HS-27A (cell line): ENCODE results near the gene NHS.

Source experiments
- DNase-seq: peaks from one replicate; pipeline ENCODE4 v3.0.0-alpha.2; 2012; ENCODE audit warnings: low read depth, missing footprints

The NHS gene

DNA sequence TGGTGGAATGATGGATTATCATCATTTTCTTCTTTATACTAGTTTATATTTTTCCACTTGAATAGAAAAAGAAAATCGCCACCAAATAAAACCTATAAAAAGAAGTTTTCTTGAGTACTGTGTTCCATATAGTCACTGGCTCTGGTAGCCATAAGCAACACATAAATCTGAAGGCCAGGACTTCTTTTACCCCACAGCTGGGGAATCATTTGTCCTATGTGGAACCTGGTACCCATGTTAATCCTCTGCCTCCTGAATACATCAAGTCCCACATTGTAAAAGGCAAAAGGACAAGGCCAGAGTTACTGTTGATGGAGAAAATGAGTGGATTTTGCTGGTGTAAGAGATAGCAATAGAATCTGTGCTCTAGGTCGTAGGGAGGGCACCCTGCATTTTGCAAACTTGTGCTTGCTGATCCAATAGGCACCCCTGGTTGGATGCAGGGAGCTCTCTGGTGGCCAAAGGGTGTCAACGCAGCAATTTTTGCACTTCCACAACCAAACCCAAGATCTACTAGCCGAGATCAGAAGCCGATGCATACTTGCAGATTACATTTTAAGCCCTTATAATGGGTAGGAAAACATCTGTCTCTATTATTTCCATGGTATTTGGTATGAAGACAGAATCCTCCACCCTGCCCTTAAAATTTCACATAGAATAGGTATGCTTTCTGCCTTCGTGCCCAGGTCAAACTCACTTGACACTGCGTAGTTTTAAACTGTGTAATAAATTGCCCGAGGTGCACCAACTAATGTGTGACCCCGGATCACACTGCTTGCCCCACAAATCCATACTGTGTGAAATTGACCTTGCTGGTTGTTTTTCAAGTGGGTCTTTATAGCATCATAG is 216.1 kb downstream of the NHS start:
- no peak for DNase-seq

GRCh38 chrX:17591741-17592110 is 216.7 kb downstream of the NHS start:
- no peak for DNase-seq

DNA sequence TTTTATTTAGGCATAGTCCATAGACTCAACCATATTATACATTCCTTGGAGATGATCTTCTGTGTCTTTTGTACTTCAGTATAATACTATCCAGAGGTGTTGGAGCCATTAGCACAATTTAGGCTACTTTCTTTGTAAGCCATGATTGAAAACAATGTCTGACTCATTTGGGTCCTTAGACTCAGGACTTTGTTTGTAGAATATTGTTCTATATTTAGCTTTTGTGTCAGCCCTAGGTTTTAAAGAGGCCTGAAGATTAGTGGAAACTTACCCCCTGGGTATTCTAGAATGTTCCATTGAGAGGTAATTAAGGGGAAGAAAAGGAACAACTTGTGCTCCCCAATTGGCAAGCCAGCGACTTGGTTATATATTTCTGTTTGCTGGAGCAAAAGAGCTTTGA is 217.1 kb downstream of the NHS start:
- DNase-seq = no peak

DNA sequence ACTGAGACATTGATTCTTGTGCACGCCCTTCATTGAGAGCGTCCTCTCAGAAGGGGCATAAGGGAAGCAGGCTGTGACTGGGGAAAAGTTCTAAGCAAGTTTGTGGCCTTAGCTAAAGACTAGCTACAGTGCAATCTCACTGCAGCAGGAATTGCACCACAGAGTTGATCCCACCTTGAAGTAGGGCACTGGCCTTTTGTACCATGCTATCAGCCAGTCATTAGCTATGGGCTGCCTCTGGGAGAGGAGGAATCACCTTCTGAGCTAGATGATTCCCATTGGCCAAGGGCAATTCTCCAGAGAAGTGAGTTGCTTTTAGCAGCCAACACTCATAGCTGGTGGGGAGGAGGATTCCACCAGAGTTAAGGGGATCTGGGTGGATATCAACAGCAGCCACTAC is 219.7 kb downstream of the NHS start:
- no peak for DNase-seq

DNA sequence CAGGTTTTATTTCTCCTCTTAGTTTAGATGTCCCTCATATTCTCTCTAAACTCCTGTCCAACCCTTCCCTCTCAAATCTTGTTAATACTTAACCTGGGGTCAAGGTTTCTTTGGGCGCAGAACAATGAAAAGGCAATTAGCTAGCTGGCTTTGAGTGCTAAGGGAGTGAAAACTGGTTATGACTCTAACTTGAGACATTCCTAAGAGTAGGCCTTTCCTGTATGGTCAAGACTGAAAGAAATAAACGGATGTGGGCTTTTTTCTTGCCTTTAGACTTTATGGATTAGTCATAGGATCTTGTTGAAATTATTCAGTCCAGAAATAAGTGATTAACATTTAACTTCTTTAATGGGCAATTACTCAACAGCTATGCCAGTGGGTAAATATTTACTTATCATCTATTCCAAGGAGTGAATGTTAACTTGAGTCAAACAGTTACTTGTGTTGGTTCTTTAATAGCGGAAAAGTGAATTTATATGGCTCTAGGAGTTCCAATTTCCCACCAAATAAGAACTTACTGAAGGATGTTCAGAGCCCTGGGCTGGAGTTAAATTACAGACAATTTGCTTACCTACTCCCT is 220.5 kb downstream of the NHS start:
- DNase-seq = no peak

DNA sequence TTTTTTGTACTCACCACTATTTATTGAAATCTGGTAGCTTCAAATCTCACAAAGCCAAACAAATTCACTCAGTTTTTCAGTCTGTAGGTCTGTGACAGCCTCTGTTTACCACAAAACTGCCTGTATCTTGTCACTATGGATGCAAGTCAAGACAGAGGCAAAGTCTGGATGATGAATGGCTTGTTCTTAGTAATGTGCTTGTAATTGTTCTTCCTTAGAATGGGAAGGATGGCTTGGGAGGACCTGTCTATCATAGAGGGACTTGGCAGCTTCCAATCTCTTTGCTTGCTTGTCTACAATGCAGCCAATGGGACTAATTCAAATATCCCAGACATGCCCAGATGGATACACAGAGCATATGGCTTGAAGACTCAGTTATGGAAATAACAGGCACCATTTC is 221.1 kb downstream of the NHS start:
- no peak for DNase-seq

GRCh38 chrX:17596546-17597205 is 221.7 kb downstream of the NHS start:
- no peak for DNase-seq

- no peak for DNase-seq
These were observed 222.3 kb downstream of the NHS start for GRCh38 chrX:17597327-17597726.

GRCh38 chrX:17597836-17598439 is 222.9 kb downstream of the NHS start:
- DNase-seq = no peak

- no peak for DNase-seq
These were observed 226.6 kb downstream of the NHS start for GRCh38 chrX:17601441-17602200.

GRCh38 chrX:17602245-17602644 is 227.2 kb downstream of the NHS start:
- DNase-seq = no peak

DNA sequence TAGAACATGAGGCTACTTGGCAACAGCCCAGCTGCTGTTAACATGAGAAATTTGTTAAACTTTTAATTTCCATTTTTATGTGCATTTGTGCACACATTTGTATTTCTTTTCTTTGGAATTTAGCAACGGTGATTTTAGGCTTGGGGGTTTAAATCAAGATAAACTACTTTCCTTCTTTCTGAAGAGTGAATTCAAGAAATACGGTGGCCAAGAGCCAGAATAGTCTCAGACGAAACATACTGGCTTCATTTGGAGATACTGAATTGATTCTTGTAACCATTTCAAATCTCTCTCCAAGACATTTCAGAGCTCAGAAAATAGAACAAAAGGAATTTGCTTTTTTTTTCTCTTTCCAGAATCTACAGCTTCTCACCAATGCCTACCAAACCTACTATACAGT is 228.2 kb downstream of the NHS start:
- DNase-seq = no peak

DNA sequence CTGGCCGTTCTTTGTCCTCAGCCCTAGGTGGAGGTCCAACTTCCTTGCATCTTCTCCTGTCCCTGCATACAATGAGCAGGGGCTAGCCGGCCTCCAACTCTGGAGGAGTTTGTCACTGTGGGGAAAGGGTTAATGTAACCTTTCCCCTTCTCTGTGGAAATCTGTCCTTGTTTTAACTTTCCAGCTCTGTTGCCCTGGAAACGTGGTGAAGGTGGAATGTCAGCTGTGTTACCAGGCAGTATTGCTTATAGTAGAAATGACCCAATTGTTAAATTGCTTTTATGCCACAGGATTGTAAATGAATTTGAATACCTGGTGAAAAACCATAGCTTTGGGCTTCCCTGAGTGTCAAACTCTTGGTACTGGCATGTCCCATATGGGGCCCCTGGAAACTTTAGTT is 230.7 kb downstream of the NHS start:
- no peak for DNase-seq

DNA sequence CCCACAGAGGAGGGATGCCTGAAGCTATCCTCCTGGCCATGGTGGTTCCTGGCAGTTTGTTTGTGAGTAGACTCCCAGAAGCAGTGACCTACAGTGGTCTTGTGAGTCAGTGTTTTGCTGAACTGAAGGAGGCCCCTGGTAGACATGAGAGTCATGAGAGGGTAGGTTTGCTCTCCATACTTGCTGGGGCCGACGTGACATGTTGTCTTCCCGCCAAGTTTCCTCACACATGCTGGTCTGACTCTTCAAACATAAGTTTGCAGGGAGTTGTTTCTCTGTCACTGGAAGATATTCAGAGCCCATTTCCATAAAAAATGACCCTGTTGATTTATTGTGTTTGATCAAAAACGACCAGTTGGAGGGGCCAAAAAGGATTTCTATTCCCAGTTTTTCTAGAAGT is 231.2 kb downstream of the NHS start:
- DNase-seq = no peak

GRCh38 chrX:17608888-17609287 is 233.9 kb downstream of the NHS start:
- no peak for DNase-seq

- DNase-seq = no peak
These were observed 235.8 kb downstream of the NHS start for GRCh38 chrX:17610788-17611187.

GRCh38 chrX:17613979-17614588 is 239.1 kb downstream of the NHS start:
- DNase-seq = no peak

DNA sequence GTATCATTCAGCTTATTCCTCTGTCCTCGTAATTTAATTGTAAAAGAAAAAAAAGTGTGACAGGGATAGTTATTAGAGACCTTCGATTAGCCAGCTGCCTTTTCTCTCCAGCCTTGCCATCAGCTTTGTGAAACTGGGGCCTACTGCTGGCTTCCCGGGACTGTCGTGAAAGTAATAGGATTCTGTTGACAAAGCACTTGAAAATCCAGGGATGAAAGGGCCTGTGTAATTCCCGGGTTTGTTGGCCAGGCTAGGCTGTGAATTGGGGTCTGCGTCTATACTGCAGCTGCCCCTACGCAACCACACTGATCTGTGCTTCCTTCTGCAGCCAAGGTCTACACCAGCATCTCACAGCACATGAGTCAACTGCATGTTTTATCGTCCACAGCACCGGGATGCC is 241.9 kb downstream of the NHS start:
- no peak for DNase-seq

GRCh38 chrX:17617806-17618205 is 242.8 kb downstream of the NHS start:
- DNase-seq = no peak

DNA sequence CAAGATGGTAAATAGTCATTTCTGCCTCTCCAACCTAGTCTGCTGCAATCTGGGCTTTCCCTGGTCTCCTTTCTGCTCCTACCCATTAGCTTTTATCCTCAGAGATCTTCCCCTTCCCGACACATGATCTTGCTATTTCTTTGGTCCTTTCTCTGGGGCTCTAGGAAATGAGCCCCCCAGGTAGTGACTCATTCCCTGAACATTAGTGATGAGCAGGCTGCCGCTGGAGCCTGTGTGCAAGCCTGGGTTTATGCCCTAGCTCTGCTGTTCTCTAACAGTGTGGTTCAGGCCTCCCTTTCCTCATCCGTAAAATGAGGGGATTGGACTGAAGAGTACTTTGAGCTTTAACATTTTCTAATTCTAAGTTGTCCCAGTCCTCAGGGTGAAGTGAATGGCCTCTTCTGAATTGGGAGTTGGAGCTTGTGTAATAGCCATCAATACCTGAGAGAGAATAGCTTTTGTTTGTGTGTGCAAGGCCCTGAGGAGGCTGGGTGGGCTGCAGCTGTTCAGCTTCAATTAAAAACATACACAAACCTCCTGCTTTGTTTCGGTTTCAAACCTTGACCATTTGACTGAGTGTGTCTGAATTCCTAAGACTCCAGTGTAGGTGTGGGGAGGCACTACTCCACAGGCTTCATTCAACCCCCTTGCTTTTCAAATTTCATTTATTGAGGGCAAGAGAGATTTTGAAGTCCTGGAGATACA is 246.7 kb downstream of the NHS start:
- DNase-seq = no peak

DNA sequence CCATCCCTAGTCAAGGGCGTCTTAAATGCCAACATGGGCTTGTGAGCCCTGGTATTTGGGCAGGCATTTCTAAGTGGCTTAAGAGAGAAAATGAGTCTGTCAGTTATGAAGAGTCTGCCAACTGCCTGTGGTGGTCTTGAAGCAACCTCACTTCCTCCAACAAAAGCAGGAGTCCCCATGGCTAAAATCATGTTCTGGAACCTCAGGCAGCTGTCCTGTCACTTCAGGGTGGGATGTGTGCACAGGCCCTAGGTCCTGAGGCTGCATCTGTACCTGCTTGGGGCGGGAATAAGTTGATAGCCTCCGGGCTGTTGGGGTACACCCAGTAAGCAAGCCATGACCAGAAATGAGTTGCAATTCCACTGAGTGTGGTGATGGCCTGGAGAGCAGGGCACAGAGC is 247.3 kb downstream of the NHS start:
- DNase-seq = no peak
